Central memory CD8-positive, alpha-beta T cell (primary cell): ENCODE results near the gene GIT1.

Experiments
- ATAC-seq: fragments of 150-1000 bp; cut with Tn5 transposase; replicated peaks from 2 replicates; pipeline ENCODE4 v1.10.0; 2022; ENCODE audit warnings: mild to moderate bottlenecking, moderate FRiP score, moderate number of reproducible peaks; ENCODE audit not compliant: poor library complexity, severe bottlenecking; ENCODE audit errors: extremely low read depth
- DNase-seq, 2 donors: peaks; one replicate each; pipeline ENCODE4 v3.0.0; 2021; ENCODE audit warnings: low spot score in 2 of 2
- H3K27ac Mint-ChIP-seq: one replicate; pipeline ENCODE4 v1.8.0; 2022; ENCODE audit warnings: low read depth, mild to moderate bottlenecking, moderate library complexity, mixed read lengths
- H3K27me3 Mint-ChIP-seq: one replicate; pipeline ENCODE4 v1.8.0; 2022; ENCODE audit warnings: mixed read lengths
- H3K36me3 Mint-ChIP-seq: one replicate; pipeline ENCODE4 v1.8.0; 2022; ENCODE audit warnings: mild to moderate bottlenecking, moderate library complexity, mixed read lengths; ENCODE audit not compliant: insufficient read depth
- H3K4me1 Mint-ChIP-seq: one replicate; pipeline ENCODE4 v1.8.0; 2022; ENCODE audit warnings: mixed read lengths
- H3K4me3 Mint-ChIP-seq: one replicate; pipeline ENCODE4 v1.8.0; 2022; ENCODE audit warnings: mild to moderate bottlenecking, moderate library complexity, mixed read lengths
- H3K9me3 Mint-ChIP-seq: one replicate; pipeline ENCODE4 v1.8.0; 2022; ENCODE audit warnings: mixed read lengths

Gene GIT1, protein sequence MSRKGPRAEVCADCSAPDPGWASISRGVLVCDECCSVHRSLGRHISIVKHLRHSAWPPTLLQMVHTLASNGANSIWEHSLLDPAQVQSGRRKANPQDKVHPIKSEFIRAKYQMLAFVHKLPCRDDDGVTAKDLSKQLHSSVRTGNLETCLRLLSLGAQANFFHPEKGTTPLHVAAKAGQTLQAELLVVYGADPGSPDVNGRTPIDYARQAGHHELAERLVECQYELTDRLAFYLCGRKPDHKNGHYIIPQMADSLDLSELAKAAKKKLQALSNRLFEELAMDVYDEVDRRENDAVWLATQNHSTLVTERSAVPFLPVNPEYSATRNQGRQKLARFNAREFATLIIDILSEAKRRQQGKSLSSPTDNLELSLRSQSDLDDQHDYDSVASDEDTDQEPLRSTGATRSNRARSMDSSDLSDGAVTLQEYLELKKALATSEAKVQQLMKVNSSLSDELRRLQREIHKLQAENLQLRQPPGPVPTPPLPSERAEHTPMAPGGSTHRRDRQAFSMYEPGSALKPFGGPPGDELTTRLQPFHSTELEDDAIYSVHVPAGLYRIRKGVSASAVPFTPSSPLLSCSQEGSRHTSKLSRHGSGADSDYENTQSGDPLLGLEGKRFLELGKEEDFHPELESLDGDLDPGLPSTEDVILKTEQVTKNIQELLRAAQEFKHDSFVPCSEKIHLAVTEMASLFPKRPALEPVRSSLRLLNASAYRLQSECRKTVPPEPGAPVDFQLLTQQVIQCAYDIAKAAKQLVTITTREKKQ

DNA sequence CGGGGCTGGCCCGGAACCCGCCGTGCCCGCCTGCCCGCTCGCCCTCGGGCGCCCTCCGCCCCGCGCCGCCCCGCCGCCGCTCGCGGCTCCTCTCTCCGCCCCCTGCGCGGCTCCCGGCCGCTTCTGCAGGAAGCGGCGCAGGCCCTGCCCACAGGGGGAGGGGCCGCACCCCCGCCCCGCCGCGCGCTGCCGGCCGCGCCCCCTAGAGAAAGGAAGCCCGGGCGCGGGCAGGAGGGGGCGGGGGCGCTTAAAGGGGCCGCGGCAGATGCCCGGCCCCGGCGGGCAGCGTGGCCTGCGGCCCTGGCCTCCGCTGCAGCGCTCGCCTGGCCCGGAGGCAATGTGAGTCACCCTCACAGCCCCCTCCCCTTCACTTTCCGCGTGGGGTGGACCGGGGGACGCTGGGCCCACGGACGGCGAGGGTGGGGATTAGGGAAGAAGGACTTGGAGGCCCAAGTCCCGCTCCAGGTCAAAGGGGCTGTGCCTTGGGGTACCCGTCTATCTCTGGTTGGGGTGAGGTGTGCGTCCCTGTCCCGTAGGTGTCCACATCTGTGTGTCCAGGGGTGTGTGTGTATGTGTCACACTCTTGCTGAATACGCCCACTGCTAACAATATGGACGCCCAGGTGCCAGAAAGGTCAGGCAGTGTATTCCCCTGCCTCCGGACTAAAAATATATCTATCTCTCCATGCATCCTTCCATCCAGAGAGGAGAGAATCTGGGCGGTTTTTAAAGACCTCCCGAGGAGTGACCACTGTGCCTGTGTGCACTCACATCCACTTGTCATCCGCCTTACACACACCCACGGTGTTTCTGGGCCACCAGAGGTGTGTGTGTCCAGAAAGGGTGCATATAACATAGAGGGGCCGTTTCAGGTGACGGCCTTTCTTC lies at the start of gene GIT1:
GIT1 (minus strand) TSS at position 125 of the 887 bp plus-strand sequence. CDS start 270 bp downstream, outside the sequence.
- DNase-seq, result peak; percentile 58 to 71
- peak within 1 kb of the TSS; percentile 87 for H3K4me3 Mint-ChIP-seq
- peak; percentile 74 for ATAC-seq
- peak within 1 kb of the TSS; percentile 89 for H3K27ac Mint-ChIP-seq
- H3K4me1 Mint-ChIP-seq, result peaks cover 59% of the 10 kb centered on the region
- H3K9me3 Mint-ChIP-seq, result no peaks in the 10 kb centered on the region
- H3K36me3 Mint-ChIP-seq, result peaks cover 2% of the 10 kb centered on the region
- no peaks in the 10 kb centered on the region for H3K27me3 Mint-ChIP-seq

DNA sequence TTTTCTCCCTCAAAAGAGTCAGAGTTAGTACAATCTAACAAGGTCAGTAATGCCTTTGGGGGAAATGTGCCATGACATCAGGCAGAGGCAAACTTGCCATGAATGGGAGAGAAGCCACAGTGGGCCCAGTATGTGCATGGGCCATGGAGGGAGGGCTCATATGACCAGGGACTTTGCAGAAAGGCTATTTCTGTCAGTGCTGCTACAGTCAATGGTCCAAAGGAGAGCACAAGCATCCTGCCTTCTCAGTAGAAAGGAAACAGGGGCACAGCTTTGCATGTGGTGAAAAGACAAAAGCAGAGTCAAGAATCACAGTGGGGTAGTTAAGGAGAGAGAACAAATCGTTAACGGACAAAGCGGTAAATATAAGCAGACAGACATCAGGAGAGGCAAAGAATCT lies 44.4 kb upstream of the GIT1 start:
- Mint-ChIP-seq H3K27ac (peak overlapping the region; percentile 10), H3K9me3 (no peaks in the 10 kb centered on the region), H3K27me3 (no peaks in the 10 kb centered on the region), H3K4me3 (no peak overlapping the region), H3K4me1 (peaks cover 22% of the 10 kb centered on the region), H3K36me3 (peaks cover 50% of the 10 kb centered on the region)
- no peak for DNase-seq
- no peak for ATAC-seq

DNA sequence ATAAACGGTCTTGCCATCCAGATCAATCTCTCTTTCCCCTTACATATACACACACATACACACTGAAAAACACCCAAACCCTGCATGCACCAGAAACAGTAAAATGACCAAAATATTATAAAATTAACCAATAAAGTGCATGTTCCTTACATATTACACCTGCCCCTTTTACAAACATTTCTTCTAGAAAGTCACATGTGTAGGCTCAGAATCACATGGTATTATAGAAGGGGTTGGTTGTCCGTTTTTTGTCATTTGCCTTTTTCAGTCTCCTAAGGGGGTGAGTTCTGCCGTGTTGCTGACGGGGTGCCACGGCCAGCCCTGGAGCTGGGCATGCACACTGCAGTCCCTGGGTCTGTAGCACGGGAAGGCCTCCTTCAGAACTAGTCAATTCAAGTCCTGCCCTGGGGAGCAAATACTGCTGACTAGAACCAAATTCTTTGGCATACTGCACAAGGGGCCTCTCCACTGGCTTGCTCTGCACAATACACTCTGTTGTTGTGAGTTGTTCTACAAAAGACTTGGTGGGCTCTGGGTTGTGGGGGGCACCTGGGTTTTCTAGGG lies 41.3 kb upstream of the GIT1 start:
- no peak for ATAC-seq
- Mint-ChIP-seq H3K4me1 (peaks cover 36% of the 10 kb centered on the region), H3K36me3 (peaks cover 52% of the 10 kb centered on the region), H3K4me3 (no peak overlapping the region), H3K9me3 (no peaks in the 10 kb centered on the region), H3K27ac (peak overlapping the region; percentile 2), H3K27me3 (no peaks in the 10 kb centered on the region)
- no peak for DNase-seq

DNA sequence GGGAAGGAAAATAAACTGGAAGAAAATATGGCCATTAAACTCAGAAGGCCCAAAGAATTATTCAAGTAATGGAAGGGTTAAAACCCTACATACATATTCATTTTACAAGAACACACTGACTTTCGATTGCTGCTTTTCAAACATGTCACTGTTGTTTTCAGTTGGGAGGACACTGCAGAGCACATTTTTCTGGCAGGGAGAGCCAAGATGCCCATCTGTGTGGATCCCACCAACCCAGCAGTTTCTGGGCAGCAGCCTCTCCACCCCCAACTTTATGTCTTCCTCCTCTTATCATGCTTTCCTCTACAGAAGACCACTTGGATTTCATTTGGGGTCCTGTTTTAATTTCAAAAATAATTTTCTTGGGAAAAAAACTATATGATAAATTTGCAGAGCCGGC lies 40.4 kb upstream of the GIT1 start:
- no peaks in the 10 kb centered on the region for H3K9me3 Mint-ChIP-seq

DNA sequence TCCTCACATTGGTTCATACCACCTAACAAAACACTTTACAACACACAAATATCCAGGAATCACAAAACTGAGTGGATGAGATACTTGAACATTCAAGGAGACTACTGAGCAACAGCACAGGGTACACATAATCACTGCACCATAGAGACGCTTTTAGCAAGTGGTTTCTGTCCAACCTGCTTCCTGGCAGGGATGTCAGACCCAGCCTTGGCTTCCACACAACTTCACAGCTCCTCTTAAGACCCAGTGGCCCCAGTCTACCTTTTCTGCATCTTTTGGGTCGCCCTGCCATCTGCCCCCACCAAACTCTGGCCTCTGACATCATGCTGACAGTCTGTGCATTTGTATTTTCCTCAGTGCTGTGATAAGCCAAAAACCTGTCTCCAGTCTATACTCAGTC lies 39.2 kb upstream of the GIT1 start:
- DNase-seq, result no peak
- no peaks in the 10 kb centered on the region for H3K9me3 Mint-ChIP-seq
- H3K36me3 Mint-ChIP-seq, result peaks cover 39% of the 10 kb centered on the region
- peaks cover 34% of the 10 kb centered on the region for H3K4me1 Mint-ChIP-seq
- no peaks in the 10 kb centered on the region for H3K27me3 Mint-ChIP-seq
- ATAC-seq, result no peak
- no peak overlapping the region for H3K4me3 Mint-ChIP-seq
- peak overlapping the region; percentile 2 for H3K27ac Mint-ChIP-seq

More for the DNA sequence above, 40.4 kb upstream of the GIT1 start:
- ATAC-seq (no peak), DNase-seq (no peak)
- Mint-ChIP-seq H3K36me3 (peaks cover 47% of the 10 kb centered on the region), H3K4me3 (no peak overlapping the region), H3K27ac (peak overlapping the region; percentile 2), H3K27me3 (no peaks in the 10 kb centered on the region), H3K4me1 (peaks cover 36% of the 10 kb centered on the region)

DNA sequence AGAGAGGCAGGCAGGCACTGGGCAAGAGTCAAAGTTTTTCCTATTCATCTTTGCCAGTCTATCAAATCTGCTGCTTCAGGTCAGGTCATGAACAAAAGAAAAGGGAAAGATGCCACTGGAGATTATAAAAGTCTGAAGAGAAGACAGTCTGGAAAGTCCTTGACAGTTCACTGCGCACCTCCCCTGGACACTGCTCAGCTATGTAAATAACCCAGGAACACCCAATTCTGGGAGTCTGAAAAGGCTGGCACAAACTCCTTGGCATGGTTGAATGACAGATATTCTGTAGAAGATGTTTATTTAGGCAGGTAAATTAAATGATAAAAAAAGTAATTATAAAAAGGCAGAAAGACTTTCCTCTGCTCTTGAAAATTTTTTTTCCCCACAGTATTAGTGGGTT lies 38.5 kb upstream of the GIT1 start:
- Mint-ChIP-seq H3K36me3 (peaks cover 34% of the 10 kb centered on the region), H3K27ac (peak overlapping the region; percentile 82), H3K27me3 (no peaks in the 10 kb centered on the region), H3K4me1 (peaks cover 41% of the 10 kb centered on the region), H3K4me3 (no peak overlapping the region), H3K9me3 (no peaks in the 10 kb centered on the region)
- DNase-seq, result no peak
- no peak for ATAC-seq

- peaks cover 36% of the 10 kb centered on the region for H3K4me1 Mint-ChIP-seq
- ATAC-seq (no peak), DNase-seq (no peak)
- peaks cover 20% of the 10 kb centered on the region for H3K36me3 Mint-ChIP-seq
- peak overlapping the region; percentile 36 for H3K27ac Mint-ChIP-seq
- no peaks in the 10 kb centered on the region for H3K27me3 Mint-ChIP-seq
- H3K4me3 Mint-ChIP-seq, result no peak overlapping the region
- no peaks in the 10 kb centered on the region for H3K9me3 Mint-ChIP-seq
Observed at GRCh38 chr17:29625037-29625750, 35.7 kb upstream of the GIT1 start.

GRCh38 chr17:29624586-29624985 lies 35.1 kb upstream of the GIT1 start:
- Mint-ChIP-seq H3K9me3 (no peaks in the 10 kb centered on the region), H3K4me3 (no peak overlapping the region), H3K4me1 (peaks cover 36% of the 10 kb centered on the region), H3K27ac (no peak overlapping the region), H3K36me3 (peaks cover 22% of the 10 kb centered on the region), H3K27me3 (no peaks in the 10 kb centered on the region)
- no peak for ATAC-seq
- DNase-seq, result no peak

GRCh38 chr17:29623283-29623647 lies 33.8 kb upstream of the GIT1 start:
- ATAC-seq (no peak), DNase-seq (no peak)
- no peaks in the 10 kb centered on the region for H3K27me3 Mint-ChIP-seq
- H3K4me3 Mint-ChIP-seq, result peak overlapping the region; percentile 71
- H3K4me1 Mint-ChIP-seq, result peaks cover 30% of the 10 kb centered on the region
- peak overlapping the region; percentile 44 for H3K27ac Mint-ChIP-seq
- peaks cover 14% of the 10 kb centered on the region for H3K36me3 Mint-ChIP-seq
- H3K9me3 Mint-ChIP-seq, result no peaks in the 10 kb centered on the region

DNA sequence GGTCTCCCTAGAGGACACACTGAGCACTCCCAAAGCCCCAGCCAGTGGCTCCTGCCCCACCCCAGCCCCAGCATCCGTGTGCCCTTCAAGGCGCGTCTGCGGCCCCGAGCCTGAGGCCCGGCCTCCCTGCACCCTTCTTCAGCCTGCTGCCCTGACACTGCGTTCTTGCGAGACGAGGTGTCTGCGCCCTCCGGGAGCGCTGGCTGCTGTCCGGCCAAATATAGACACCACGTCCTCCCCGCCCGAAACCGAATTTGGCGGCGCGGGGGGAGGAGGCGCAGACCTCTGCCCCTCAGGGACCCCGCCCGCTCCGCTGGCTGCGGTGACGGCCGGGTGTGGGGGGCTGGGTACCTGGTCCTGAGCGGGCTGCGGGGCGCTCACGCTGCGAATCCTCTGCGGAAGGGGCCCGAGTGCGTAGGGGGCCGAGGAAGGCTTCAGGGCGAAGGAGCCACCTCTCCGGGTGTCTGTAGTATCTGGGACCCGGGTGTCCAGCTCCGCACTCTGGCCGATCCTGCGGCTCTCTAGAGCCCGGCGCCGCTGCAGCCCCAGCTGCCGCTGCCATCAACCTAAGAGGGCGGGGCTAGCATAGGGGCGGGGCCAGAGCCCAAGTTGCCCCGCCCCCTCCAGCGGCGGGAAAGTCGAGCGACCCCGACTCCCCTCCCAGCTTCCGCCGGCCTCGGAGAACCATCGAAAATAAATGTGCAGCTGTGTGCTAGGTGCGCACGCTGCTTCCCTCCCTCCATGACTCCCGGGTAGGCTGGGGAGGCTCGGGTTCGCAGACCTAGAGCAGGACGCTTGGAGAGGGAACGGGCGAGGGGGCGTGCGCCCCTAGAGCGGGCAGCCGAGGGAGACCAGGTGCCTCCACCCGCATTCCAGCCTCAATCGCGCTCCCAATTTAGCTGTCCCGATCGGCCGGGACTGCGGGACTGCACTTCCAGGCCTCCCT lies 33.2 kb upstream of the GIT1 start, which contains the start of gene CORO6:
CORO6 (minus strand) TSS at position 576 of the 946 bp plus-strand sequence. CDS start 1,491 bp downstream, outside the sequence.
- peaks cover 12% of the 10 kb centered on the region for H3K36me3 Mint-ChIP-seq
- peaks cover 29% of the 10 kb centered on the region for H3K4me1 Mint-ChIP-seq
- H3K27ac Mint-ChIP-seq, result peak within 1 kb of the TSS; percentile 44

DNA sequence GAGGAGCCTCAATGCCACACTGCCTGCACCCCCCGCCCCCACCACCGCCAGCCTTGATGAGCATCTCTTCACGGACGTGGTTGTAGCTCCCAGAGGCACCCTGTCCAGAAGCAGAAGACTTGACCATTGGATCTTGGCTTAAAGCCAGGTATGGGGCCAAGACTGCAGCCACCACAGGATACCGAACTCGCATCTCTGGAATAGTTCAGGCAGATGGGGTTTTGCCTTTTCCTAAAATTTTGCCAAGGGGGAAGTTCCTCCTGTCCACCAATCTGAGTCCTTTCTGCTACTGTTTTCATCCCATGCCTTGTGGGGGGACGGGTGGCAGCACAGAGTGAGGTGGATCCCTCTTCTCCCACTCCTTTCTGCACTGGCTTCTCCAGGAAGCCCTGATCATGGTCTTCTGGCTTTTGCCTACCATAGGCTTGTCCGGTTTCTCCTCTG lies 32.3 kb upstream of the GIT1 start:
- no peak overlapping the region for H3K27ac Mint-ChIP-seq
- DNase-seq, result no peak

More for the DNA sequence above, 33.2 kb upstream of the GIT1 start, which contains the start of gene CORO6:
- Mint-ChIP-seq H3K27me3 (no peaks in the 10 kb centered on the region), H3K9me3 (no peaks in the 10 kb centered on the region), H3K4me3 (peak within 1 kb of the TSS; percentile 71)
- ATAC-seq (no peak), DNase-seq (peak; percentile 19 to 41)

More for the DNA sequence above, 32.3 kb upstream of the GIT1 start:
- Mint-ChIP-seq H3K4me3 (peak overlapping the region; percentile 71), H3K36me3 (peaks cover 11% of the 10 kb centered on the region), H3K27me3 (no peaks in the 10 kb centered on the region), H3K4me1 (peaks cover 31% of the 10 kb centered on the region), H3K9me3 (no peaks in the 10 kb centered on the region)
- ATAC-seq, result no peak
